Right forelimb (tissue), 1 donor: Measurements from ENCODE around the gene TLCD1.
"Not testable (repeated sequence)": the region's sequence is repeated elsewhere in the genome, so short reads cannot be mapped to it uniquely, and the experiment has no call there.

ENCODE experiments used
- DNase-seq: peaks from one replicate; pipeline ENCODE4 v3.0.0-alpha.2; 2018

Gene TLCD1

DNA sequence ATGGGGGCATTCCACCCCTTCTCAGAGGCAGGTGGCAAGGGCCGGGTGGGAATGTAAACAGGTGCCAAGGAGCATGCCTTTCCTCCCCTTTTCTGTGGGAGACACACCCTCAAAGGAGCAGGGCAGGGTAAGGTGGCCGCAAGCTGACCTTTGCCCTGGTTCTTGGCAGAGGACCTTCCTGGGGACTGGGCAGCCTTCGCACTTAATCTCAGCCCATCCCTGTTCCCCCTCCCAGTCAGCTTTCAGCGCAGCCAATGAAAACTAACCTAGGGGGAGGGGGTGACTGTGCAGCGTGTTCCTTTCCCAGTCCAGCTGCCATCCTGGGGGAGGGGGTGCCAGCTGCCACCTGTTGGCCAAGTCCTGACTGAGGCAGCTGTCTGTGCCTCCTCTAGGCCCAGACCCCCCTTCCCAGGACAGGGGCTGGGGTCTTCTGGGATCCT lies 20.6 kb upstream of the TLCD1 start:
- peak; percentile 80 for DNase-seq

DNA sequence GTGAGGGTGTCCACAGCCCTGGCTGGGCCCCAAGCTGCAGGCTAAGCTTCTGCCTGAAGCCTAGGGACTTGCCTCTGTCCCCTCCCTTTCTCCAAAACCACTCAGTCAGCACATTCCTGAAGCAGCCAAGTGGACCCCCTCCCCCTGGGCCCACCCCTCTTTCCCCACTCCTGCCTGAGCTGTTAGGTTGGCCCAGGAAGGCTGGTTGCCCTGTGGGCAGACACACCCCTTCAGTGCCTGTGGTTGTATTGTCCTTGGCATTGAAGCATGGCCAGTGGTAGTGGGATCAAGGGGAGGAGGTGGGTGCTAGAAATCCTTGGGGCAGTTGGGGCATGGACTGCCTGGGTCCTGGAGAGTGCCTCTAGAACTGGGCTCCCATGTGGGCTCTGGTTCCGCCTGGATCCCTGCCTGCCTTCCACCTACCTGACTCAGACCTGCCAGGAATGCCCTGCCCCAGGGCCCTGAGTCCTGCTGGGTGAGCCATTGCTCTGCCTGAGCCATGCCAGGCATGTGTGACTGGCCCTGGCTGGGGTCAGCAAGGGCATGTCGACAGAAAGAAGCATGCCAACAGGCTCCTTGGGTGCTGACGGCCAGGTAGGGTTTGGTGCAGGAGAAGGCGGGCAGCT lies 19.9 kb upstream of the TLCD1 start:
- DNase-seq, result no peak

DNA sequence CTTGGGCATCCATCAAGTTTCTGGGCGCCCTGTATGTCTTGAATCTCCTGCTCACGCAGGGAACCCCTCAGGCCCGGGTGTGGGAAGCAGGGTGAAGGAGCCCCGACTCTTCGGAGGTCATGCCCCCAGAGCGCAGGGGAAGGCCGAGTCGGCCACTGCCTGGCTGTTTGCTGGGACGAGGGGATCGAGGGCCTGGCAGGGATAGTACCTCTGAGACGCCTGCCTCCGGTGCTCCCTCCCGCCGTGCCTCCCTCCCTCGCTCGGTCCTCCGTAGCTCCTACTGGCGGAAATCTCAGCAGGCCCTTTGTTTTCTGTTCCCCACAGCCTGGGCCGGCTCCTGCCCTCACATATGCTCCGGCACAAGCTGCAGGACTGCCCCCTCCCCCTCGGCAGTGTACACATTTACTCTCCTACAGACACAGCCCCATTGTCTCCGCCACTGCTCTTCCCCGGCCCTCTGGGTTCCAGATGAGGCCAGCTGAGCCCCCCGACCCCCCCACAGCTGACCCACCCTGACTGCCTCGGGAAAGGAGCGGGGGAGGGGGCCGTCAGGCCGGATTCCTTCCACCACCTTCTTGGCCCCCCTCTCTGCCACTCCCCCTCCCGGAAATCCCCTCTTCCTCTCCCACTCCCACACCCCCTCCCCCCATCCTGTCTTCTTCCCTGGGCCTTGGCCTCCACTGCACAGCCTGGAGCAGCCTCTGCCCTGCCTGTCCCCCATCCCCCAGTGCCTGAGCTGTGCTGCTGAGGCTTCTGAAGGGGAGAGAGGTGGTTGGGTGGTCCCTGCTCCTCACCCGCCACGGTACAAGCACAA lies 19.1 kb upstream of the TLCD1 start:
- peak; percentile 81 for DNase-seq

GRCh38 chr17:28744104-28744971 lies 18.3 kb upstream of the TLCD1 start:
- DNase-seq, result peak; percentile 86

DNA sequence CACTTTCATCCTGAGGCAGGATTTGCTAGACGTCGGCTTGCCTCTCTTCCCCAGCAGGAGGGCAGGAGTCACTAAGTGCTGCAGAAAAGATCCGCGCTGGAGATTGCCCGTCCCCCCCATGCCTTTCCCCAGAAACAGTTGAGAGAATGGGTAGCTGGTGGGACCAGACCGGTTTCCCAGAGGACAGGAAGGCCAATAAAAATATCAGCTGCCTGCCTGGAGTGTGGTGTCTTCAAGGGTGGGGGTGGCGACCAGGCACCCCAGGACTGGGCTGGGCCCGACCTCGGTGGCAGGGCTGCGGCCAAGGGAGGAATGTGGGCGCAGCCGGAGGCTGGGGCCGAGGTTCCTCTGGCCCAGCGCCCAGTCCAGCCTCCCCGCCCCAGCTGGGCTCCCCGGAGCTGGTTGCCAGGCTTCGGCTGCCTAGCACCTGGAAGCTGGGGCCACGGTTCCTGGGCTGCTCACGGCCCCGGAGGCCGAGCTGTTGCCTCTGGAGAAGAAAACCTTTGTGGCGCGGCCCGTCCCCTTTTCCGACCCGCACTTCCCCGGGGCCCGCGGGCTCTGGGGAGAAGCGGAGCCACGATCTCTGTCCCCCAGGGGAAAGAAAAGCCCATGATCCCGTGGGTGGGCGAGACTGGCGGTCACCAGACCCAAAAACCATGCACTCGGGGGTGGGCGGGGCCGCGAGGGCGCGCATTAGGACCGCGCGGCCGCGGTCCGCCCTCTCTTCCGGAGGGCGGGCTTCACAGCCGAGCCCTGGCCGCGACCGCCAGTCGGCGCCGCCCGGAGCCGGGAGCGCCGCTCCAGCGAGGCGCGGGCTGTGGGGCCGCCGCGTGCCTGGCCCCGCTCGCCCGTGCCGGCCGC lies 17.4 kb upstream of the TLCD1 start, which contains the start of gene TRAF4:
TRAF4 (plus strand) TSS at position 769 of the 861 bp plus-strand sequence. CDS start 102 bp downstream, outside the sequence.
- peak; percentile 89 for DNase-seq

DNA sequence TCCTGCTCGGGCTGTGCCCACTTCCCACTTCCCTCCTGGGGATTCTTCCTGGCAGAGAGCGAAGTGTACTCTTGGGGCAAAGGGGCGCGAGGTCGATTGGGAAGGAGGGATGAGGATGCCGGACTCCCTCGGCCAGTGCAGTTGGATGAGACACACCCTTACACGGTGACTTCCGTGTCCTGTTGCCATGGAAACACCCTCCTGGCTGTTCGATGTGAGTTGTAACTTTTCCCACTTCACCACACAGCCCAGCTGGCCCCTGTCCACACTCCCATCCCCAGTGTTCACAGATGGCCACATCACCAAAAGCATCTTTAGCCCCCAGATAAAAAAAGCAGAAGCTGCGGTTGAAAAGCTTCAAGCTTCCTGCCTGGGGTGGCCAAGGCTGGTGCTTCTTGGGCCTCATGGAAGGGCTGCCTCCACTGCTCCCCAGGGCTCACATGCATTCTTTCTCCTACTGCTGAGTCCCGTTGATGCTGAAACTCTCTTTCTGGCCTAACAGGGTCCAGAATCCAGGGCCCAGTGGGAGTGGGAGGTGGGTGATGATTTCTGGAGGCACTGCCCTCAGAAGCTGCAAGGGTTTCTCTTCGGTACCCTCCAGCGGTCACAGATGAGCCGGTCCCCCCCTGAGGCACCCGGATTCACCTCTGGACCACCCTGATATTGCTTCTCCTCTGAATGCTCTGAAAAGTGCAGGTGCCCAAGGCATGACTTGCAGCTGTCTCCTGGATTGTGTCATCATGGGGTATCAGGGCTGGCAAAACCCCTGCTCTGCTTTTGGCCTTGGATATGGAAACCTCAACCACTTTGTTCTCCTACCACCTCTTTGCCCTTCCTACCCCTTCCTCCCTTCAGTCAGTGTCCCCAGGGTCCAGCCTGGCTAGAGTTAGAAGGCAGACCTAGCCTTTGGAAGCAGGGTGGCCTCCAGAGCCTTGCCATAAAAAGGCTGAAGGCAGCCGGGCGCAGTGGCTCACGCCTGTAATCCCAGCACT lies 15.6 kb upstream of the TLCD1 start:
- no peak for DNase-seq

DNA sequence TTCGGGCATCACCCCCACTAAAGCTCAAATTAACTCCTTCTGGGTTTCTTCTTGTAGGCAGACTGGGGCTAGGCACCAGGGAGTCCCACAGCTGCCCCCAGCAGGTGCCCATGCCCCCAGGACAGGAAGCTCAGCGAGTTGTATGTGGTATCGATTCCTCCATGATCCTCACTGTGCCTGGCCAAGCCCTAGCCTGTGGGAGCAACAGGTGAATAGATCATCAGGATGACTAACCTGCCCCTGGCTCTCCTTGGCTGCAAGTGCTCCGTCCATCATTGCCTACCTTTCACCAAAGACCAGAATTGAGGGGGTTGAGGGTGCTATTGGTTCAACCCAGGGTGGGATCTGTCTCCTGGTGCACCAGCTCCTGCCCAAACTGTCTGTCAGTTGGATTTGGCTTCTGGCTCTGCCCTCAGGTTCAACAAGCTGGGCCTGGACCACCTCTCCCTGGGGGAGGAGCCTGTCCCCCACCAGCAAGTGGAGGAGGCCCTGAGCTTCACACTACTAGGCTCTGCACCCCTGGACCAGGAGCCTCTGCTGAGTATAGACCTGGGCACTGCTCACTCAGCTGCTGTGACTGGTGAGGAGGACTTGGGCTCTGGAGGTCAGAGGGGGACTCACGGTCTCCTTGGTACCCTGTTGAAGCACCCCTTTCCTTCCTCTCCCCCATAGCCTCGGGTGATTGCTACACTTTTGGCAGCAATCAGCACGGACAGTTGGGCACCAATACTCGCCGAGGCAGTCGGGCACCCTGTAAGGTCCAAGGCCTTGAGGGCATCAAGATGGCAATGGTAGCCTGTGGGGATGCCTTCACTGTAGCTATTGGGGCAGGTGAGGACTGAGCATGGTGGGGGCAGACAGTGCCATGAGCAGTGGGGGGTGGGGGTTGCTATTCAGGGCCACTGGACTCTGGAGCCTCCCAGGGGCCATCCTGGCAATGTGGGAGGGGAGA lies 14.6 kb upstream of the TLCD1 start:
- no peak for DNase-seq

DNA sequence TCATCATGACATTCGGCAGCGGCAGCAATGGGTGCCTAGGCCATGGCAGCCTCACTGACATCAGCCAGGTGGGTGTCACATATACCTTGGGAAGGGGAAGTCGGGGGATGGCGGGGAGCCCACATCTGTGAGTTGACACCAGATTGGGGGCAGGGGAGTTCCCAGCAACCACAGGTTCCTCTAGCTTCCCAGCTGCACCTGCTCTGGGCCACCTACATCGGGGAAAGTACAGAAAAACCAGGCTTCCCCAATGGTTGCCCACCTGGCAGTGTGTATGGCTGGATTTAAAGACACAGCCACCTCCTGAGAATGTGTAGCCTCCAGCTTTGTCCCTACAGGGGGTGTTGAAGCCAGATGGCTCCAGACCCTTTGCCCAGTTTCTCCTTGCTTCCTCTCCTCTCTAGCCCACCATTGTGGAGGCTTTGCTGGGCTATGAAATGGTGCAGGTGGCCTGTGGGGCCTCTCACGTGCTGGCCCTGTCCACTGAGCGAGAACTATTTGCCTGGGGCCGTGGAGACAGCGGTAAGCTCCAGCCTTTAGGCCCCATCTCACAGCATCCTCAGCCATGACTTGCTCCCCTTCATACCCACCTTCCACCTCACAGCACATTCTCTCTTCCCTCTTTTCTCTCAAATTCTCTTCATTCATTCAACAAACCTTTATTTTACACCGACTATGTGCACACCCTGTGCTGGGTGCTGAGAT lies 12.8 kb upstream of the TLCD1 start:
- DNase-seq, result no peak

DNA sequence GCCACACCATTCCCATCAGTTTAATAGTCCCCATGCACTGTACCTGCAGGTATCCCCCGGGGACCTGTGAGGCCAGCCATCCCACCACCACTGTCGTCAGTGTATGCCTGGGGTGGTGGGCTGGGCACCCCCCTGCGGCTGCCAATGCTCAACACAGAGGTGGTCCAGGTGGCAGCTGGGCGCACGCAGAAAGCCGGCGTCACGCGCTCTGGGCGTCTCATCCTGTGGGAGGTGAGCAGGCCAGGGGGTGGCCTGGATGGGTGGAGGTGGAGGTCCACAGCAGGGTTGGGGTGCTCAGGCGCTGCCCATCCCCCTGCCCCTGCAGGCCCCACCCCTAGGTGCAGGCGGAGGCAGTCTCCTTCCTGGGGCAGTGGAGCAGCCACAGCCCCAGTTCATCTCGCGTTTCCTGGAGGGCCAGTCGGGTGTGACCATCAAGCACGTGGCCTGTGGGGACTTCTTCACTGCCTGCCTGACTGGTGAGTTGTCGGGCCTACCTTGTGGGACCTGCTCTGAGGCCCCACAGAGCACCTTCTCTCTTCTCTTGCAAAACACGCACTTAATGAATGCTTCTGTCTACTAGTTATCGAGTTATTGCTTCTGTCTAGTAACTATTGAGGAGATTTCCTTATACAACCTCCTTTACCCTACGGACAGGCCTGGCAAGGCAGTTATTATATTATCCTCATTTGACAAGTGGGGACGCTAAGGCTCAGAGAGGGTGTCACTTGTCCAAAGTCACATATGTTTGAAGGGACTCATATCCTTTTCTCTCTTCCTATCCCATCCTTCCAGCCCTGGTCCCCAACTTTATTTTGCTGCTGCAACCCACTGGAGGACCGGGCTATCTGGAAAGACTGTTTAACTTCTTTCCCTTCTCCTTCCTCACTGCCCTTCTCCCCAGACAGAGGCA lies 12.0 kb upstream of the TLCD1 start:
- DNase-seq, result no peak

DNA sequence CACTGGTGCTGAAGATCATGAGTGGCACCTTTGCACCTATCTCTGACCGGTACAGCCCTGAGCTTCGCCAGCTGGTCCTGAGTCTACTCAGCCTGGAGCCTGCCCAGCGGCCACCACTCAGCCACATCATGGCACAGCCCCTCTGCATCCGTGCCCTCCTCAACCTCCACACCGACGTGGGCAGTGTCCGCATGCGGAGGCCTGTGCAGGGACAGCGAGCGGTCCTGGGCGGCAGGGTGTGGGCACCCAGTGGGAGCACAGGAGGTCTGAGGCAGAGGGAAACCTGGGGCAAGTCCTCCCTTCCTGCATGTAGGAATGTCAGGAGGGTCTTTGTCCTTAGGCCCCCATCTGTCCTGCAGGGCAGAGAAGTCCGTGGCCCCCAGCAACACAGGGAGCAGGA lies 11.3 kb upstream of the TLCD1 start:
- no peak for DNase-seq

- not testable (repeated sequence) for DNase-seq
Observed at GRCh38 chr17:28735913-28736769, 10.1 kb upstream of the TLCD1 start.

DNA sequence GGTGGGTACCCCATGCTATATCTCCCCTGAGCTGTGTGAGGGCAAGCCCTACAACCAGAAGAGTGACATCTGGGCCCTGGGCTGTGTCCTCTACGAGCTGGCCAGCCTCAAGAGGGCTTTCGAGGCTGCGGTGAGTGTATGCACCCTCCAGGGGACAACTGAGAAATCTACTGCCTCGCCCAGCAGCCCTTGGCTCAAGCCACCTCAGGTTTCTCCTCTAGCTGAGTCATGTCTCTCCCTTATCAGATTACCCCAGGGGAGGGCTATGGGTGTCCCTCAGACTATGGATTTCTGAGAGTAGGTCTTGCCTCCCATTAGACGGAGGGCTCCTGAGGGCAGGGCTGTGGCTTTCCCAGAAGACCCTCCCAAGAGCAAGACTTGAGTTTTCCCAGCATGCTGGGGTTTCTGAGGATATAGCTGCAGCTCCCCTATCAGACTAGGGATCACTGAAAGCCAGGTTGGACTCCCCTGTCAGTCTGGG lies 9.2 kb upstream of the TLCD1 start:
- no peak for DNase-seq

DNA sequence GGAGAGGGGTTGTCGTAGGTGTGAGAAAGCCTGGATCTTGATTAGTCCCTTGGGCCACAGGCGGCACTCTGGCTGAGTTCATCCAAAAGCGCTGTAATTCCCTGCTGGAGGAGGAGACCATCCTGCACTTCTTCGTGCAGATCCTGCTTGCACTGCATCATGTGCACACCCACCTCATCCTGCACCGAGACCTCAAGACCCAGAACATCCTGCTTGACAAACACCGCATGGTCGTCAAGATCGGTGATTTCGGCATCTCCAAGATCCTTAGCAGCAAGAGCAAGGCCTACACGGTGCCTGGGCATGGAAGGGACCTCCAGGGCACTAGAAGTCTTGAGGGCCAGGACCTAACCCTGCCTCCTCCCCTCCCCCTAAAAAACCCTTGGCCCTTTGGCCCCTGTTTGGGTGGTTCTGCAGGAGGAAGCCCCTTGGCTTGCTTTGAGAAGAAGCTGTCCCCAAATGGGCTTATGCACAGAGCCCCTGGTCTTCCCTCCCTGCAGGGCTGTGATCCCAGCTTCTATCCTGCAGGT lies 8.7 kb upstream of the TLCD1 start:
- no peak for DNase-seq

DNA sequence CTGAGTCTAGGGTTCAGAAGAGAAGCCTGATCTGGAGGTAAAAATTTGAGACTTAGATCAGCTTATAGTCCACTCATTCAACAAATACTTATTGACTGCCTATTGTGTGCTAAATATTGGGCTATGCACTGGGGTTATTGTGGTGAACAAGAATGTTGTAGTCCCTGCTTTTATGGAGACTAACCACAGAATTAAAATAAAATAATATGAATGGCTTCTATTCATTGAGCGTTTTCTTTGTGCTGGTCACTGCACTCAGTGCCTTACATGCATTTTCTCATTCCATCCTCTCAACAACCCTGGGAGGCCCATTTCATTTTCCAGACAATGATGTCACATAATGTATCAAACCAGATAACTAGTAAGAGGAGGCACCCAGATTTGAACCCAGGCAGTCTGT lies 7.3 kb upstream of the TLCD1 start:
- DNase-seq, result no peak

- no peak for DNase-seq
Observed at GRCh38 chr17:28729950-28730330, 3.9 kb upstream of the TLCD1 start.

DNA sequence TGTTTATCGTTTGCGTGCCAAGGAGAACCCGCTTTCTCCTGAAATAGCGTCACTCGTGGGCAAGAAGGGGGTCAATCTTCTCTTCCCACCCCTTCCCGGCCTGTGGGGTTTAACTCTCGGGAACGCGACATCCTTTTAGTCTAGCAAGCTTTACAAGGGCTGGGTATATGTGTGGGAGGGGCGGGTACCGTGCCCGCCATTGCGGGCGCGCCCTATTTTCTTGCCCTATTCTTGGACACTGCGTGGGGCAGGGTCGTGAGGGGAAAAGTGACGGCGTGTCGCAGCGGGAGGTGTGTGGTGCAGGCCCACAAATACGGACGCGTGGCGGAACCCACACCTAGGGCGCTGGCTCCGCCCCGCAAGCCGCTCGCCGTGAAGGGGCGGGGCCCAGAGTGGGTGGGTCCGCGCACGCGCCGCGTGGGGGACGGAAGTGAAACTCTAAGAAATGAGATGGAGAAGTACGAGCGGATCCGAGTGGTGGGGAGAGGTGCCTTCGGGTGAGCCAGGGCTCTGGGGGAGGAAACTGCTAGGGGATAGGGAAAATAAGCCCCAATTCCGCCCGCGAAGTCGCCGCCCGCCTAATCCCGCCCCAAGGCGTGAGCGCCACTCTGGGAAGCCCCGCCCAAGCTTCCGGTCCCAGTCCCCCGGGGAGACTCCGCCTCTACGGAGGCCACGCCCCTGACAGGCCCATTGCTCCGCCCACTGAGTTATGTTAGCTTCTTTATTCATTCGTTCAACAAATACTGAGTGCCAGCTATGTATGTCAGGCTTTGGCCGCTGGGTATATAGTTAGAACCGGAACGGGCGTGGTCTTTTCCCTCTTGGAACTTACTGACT lies 2.5 kb upstream of the TLCD1 start, which contains the start of gene NEK8:
NEK8 (plus strand) TSS at position 425 of the 837 bp plus-strand sequence; CDS start at position 451, 26 bp downstream.
- DNase-seq, result peak; percentile 98
